A673 (cell line): ENCODE measurements around the gene FDXR. TPM values are rescaled to one million over a fixed set of nuclear protein-coding genes. Genes with fewer than 3 reads are reported as not detected.

Experiments
- BruUV-seq: library from RNA; stranded (reverse); fragments of 400-500 nt; replicated peaks from 2 replicates; lab custom pipeline; 2021; lab: Mats Ljungman, UMichigan
- CTCF ChIA-PET: fragments of 300-600 bp; sonication (Branson Sonifier 250); formaldehyde crosslinking; loops from one replicate; lab custom pipeline; 2022; ENCODE audit warnings: antibody characterized with exemption; lab: Charles Lee
- POLR2A ChIA-PET: fragments of 300-600 bp; sonication (Branson Sonifier 250); formaldehyde crosslinking; loops from one replicate; lab custom pipeline; 2022; ENCODE audit warnings: antibody characterized with exemption; ENCODE audit not compliant: low non-redundant PET; lab: Charles Lee
- DNase-seq: peaks from one replicate; pipeline ENCODE4 v3.0.0-alpha.2; 2015; ENCODE audit warnings: low spot score
- H3K27ac ChIP-seq: fragments of 200-600 bp; sonication (generic); 2 replicates; pipeline ENCODE4 v1.5.1; 2016; ENCODE audit warnings: mixed run types, low read depth, mild to moderate bottlenecking, mixed read lengths, antibody characterized with exemption, low read length; ENCODE audit not compliant: poor library complexity, severe bottlenecking
- H3K27me3 ChIP-seq: fragments of 200-600 bp; sonication (generic); replicated peaks from 2 replicates; pipeline ENCODE4 v1.6.1; 2017; ENCODE audit warnings: mixed run types, low read depth, mild to moderate bottlenecking, mixed read lengths, antibody characterized with exemption, low read length; ENCODE audit not compliant: insufficient read depth, poor library complexity
- H3K36me3 ChIP-seq: fragments of 200-600 bp; sonication (generic); 2 replicates; pipeline ENCODE4 v1.6.1; 2016; ENCODE audit warnings: mixed run types, mild to moderate bottlenecking, mixed read lengths, antibody characterized with exemption, low read length; ENCODE audit not compliant: insufficient read depth, poor library complexity, severe bottlenecking
- H3K4me1 ChIP-seq: fragments of 200-600 bp; sonication (generic); 2 replicates; pipeline ENCODE4 v1.6.1; 2017; ENCODE audit warnings: mixed run types, mild to moderate bottlenecking, mixed read lengths, antibody characterized with exemption, low read length; ENCODE audit not compliant: insufficient read depth, poor library complexity, severe bottlenecking
- H3K4me3 ChIP-seq: fragments of 200-600 bp; sonication (generic); 2 replicates; pipeline ENCODE4 v1.5.1; 2016; ENCODE audit warnings: low read depth, mixed run types, mild to moderate bottlenecking, mixed read lengths, low read length; ENCODE audit not compliant: poor library complexity, severe bottlenecking
- H3K9me3 ChIP-seq: fragments of 200-600 bp; sonication (generic); 2 replicates; pipeline ENCODE4 v1.6.1; 2016; ENCODE audit warnings: mixed run types, low read depth, mild to moderate bottlenecking, mixed read lengths, antibody characterized with exemption, low read length; ENCODE audit not compliant: poor library complexity, severe bottlenecking
- EZH2 ChIP-seq: fragments of 200-600 bp; sonication (generic); IDR thresholded peaks from 2 replicates; pipeline ENCODE4 v1.6.1; 2017; ENCODE audit warnings: borderline replicate concordance, low read depth, mild to moderate bottlenecking, mixed read lengths, antibody characterized with exemption, low read length; ENCODE audit not compliant: poor library complexity, severe bottlenecking
- intact Hi-C: fragments of 100-400 bp; cut with micrococcal nuclease; formaldehyde crosslinking; loops from one replicate; pipeline ENCODE4 v1.10.0; 2022; ENCODE audit not compliant: unreplicated experiment
- total RNA-seq: library from RNA; stranded (reverse); gene quantifications from 2 replicates; pipeline ENCODE4 v1.2.3, GENCODE V29; 2021
- TF ChIP-seq, protein P1 (sequence below): fragments of 300-800, 200-600 bp; sonication (generic); conservative IDR thresholded peaks from 2 replicates; pipeline ENCODE4 v1.5.1; 2017; ENCODE audit warnings: low read depth, mild to moderate bottlenecking, antibody characterized with exemption, low read length, moderate library complexity, mixed read lengths

The FDXR gene
- total RNA-seq, 1 experiment from 2014 or later, result 17.8 TPM

DNA sequence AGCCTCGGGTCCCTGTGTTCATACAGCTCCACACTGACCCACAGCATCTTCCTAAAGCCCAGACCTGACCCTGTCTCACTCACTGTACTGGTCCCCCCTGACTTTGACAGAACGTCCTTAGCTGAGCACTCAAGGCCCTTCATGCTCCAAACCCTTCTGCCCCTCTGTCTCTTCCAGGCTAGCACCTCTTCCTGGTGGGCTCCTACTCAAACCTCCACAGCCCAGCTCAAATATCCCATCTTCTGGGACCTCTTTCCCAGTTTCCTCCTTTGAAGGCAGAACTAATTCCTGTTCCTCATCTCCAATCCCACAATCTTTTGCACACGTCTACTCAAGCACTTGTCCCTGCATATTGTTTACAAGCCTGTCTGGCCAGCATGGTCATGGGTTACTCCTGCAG lies 21.9 kb downstream of the FDXR start:
- ChIA-PET CTCF (interaction anchor here (0.5 kb wide), 1 partner anchor 413 kb away, joined by 6 read pairs; no protein-coding TSS in a partner anchor), POLR2A (no interaction called here)
- no peaks in the 10 kb centered on the region for H3K36me3 ChIP-seq
- intact Hi-C loops, result no loop called here
- no peaks in the 10 kb centered on the region for H3K4me1 ChIP-seq
- no peaks in the 10 kb centered on the region for H3K9me3 ChIP-seq
- BruUV-seq, result no TSS peak
- no peak overlapping the region for H3K4me3 ChIP-seq
- TF ChIP-seq EZH2, result no peak
- TF ChIP-seq, protein P1, sequence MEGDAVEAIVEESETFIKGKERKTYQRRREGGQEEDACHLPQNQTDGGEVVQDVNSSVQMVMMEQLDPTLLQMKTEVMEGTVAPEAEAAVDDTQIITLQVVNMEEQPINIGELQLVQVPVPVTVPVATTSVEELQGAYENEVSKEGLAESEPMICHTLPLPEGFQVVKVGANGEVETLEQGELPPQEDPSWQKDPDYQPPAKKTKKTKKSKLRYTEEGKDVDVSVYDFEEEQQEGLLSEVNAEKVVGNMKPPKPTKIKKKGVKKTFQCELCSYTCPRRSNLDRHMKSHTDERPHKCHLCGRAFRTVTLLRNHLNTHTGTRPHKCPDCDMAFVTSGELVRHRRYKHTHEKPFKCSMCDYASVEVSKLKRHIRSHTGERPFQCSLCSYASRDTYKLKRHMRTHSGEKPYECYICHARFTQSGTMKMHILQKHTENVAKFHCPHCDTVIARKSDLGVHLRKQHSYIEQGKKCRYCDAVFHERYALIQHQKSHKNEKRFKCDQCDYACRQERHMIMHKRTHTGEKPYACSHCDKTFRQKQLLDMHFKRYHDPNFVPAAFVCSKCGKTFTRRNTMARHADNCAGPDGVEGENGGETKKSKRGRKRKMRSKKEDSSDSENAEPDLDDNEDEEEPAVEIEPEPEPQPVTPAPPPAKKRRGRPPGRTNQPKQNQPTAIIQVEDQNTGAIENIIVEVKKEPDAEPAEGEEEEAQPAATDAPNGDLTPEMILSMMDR, result no peak
- H3K27me3 ChIP-seq, result peaks cover 13% of the 10 kb centered on the region
- no peak for DNase-seq
- H3K27ac ChIP-seq, result no peak overlapping the region

- POLR2A ChIA-PET, result no interaction called here
Observed at GRCh38 chr17:74850310-74850709, 22.5 kb downstream of the FDXR start.

GRCh38 chr17:74848656-74849399 lies 24.0 kb downstream of the FDXR start:
- CTCF ChIA-PET, result no interaction called here
- intact Hi-C loops, result no loop called here
- Histone ChIP-seq H3K36me3 (no peaks in the 10 kb centered on the region), H3K27me3 (peaks cover 11% of the 10 kb centered on the region), H3K27ac (no peak overlapping the region), H3K9me3 (no peaks in the 10 kb centered on the region), H3K4me3 (no peak overlapping the region), H3K4me1 (no peaks in the 10 kb centered on the region)
- BruUV-seq, result no TSS peak
- DNase-seq, result no peak
- TF ChIP-seq EZH2, result no peak
- TF ChIP-seq, protein P1, result no peak
- POLR2A ChIA-PET, result no interaction called here

More at GRCh38 chr17:74850310-74850709, 22.5 kb downstream of the FDXR start:
- intact Hi-C loops, result no loop called here
- Histone ChIP-seq H3K4me3 (no peak overlapping the region), H3K36me3 (no peaks in the 10 kb centered on the region), H3K4me1 (no peaks in the 10 kb centered on the region), H3K27me3 (peaks cover 13% of the 10 kb centered on the region), H3K9me3 (no peaks in the 10 kb centered on the region), H3K27ac (no peak overlapping the region)
- BruUV-seq, result no TSS peak
- CTCF ChIA-PET, result interaction anchor here (0.5 kb wide), 1 partner anchor 413 kb away, joined by 6 read pairs; no protein-coding TSS in a partner anchor
- TF ChIP-seq, protein P1, result no peak
- TF ChIP-seq EZH2, result no peak
- no peak for DNase-seq
